ENCODE data around the gene PRRX2.

PRRX2 gene

DNA sequence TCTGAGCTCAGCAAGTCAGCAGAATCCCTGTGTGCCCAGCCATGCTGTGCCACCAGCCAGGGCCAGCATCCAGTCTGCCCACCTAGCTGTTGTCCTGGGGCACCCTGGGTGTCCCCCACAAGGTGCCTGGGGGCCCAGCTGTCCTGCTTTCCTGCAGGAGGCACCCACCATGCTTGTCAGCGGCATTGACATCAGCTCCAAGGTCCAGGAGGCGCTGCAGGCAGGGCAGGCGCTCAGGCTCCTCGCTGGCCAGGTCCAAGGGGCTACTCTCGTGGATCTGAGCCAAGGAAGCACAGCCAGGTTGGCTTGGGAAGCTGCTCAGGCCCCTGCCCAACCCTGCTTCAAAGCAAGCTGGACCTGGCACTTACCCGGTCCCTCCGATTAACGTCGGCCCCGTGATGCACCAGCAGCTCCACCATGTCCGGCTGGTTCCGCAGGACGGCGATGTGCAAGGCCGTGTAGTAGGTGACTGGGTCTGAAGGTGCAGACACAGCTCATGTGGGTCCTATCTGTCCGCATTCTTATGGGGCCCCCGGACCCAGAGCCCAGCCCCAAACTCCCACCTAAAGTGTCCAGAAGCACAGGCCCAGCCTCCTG lies 26.3 kb upstream of the PRRX2 start:
- Histone ChIP-seq H3K4me1 (ENCODE audit: insufficient read depth, low read length) (no peaks in the 10 kb centered on the region), H3K9me3 (ENCODE audit: insufficient read depth, low read depth, low read length) (no peaks in the 10 kb centered on the region), H3K27me3 (ENCODE audit: insufficient read depth, low read length) (no peaks in the 10 kb centered on the region), H3K9ac (ENCODE audit: low read depth, low read length) (no peak overlapping the region), H3K36me3 (ENCODE audit: insufficient read depth, low read depth, low read length) (peaks cover 48% of the 10 kb centered on the region), H3K4me3 (ENCODE audit: low read length) (no peak overlapping the region), H3K27ac (ENCODE audit: low read length) (no peak overlapping the region)

DNA sequence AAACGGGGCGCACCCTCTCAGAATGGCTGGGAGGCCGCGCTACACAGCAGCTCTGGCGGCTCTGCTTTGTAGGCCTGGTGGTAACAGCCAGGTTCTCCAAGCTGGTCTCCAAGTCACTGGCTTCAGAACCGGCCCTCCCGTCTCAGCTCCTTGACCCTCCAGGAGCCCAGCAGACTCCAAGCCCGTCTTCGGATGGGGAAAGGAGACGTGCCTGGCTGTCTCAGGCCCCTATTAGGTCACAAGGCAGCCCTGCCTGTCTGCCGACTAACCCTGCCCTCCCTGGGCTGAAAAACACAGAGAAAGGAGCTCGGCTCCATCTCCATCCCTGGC lies 25.7 kb upstream of the PRRX2 start:
- Histone ChIP-seq H3K4me1 (ENCODE audit: insufficient read depth, low read length) (no peaks in the 10 kb centered on the region), H3K9ac (ENCODE audit: low read depth, low read length) (no peak overlapping the region), H3K27ac (ENCODE audit: low read length) (no peak overlapping the region), H3K9me3 (ENCODE audit: insufficient read depth, low read depth, low read length) (no peaks in the 10 kb centered on the region), H3K36me3 (ENCODE audit: insufficient read depth, low read depth, low read length) (peaks cover 42% of the 10 kb centered on the region), H3K4me3 (ENCODE audit: low read length) (no peak overlapping the region), H3K27me3 (ENCODE audit: insufficient read depth, low read length) (no peaks in the 10 kb centered on the region)

DNA sequence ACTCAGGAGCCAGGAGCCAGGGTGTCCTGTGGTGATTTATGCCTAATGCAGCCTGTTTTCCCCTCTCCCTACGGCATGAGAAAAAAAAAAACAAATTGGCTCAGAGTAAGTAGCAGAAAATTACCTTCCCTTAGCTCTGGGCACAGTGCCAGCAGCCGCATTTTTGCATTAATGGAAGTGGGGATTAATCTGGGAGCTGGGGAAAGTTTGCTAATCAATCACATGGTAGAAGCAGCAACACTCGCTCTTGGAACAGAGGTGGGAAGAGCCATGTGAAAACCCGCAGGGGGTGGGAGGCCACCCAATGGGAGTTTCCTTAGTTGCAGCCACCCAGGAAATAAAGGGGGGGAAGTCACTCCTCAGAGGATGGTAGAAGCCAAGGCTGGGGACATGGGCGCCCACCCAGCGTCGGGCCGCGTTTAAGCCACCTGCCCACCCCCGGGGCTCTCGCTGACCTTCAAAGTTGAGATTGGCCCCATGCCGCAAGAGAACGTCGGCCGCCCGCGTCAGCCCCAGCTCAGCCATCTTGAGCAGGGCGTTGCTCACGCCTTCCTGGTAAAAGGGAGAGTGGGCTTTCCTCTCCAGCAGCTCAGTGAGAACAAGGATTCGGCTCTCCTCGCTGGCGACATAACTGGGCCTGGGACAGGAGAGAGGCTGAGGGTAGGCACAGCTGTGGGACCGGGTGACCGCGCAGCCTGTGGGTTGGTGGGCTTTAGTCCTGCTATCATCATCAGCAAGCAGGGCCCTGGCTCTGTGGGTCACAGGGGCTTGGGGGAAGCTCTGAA lies 25.2 kb upstream of the PRRX2 start:
- Histone ChIP-seq H3K9ac (ENCODE audit: low read depth, low read length) (peak overlapping the region; percentile 84; the same call in 1 of the 2 replicates), H3K36me3 (ENCODE audit: insufficient read depth, low read depth, low read length) (peaks cover 37% of the 10 kb centered on the region), H3K4me3 (ENCODE audit: low read length) (peak overlapping the region; percentile 89; the same call in 1 of the 2 replicates), H3K27ac (ENCODE audit: low read length) (no peak overlapping the region), H3K4me1 (ENCODE audit: insufficient read depth, low read length) (no peaks in the 10 kb centered on the region), H3K27me3 (ENCODE audit: insufficient read depth, low read length) (no peaks in the 10 kb centered on the region), H3K9me3 (ENCODE audit: insufficient read depth, low read depth, low read length) (no peaks in the 10 kb centered on the region)

DNA sequence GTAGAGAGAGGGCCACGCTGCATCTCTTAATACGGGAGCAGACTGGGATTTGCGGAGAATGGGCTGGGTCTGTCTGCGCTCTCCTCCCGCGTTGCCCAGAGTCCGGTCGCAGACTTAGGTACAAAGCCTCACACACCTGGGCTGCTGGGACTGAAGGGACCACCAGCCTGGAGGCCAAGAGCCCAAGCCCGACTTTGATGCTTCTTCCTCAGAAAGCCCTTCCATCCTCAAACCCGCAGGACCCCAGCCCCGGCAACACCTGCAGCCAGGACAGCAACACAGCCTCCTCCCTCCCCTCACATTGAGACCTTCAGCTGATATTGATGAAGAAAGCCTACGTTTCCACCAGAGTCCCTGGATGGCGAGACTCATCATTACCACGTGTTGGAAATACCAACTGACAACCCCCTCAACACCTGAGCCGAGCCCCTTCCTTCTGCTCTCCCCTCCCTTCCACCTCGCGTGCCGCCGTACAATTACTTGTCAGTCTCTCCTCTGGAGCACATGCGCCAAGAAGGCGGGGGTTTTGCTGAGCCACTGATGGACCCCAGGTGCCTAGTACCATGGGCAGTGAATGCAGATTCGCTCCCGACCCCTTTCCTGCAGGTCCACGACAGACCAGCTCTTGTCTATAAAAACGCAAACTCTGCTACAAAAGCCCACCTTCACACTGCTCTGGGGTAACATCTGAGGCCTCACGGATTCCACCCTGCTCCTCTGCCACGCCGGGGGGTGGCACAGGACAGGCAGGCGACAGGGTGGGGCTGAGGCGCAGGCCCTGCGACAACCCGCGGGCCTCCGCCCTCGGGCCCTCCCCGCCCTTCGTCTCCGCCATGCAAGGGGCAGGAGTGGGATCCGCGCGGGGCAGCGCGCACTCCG lies 24.3 kb upstream of the PRRX2 start:
- no peaks in the 10 kb centered on the region for H3K4me1 ChIP-seq (ENCODE audit: insufficient read depth, low read length)
- H3K36me3 ChIP-seq (ENCODE audit: insufficient read depth, low read depth, low read length) = peaks cover 30% of the 10 kb centered on the region
- peak overlapping the region; percentile 89 for H3K4me3 ChIP-seq (ENCODE audit: low read length)
- no peak overlapping the region for H3K27ac ChIP-seq (ENCODE audit: low read length)
- H3K9ac ChIP-seq (ENCODE audit: low read depth, low read length) = peak overlapping the region; percentile 84
- H3K9me3 ChIP-seq (ENCODE audit: insufficient read depth, low read depth, low read length) = no peaks in the 10 kb centered on the region
- no peaks in the 10 kb centered on the region for H3K27me3 ChIP-seq (ENCODE audit: insufficient read depth, low read length)

DNA sequence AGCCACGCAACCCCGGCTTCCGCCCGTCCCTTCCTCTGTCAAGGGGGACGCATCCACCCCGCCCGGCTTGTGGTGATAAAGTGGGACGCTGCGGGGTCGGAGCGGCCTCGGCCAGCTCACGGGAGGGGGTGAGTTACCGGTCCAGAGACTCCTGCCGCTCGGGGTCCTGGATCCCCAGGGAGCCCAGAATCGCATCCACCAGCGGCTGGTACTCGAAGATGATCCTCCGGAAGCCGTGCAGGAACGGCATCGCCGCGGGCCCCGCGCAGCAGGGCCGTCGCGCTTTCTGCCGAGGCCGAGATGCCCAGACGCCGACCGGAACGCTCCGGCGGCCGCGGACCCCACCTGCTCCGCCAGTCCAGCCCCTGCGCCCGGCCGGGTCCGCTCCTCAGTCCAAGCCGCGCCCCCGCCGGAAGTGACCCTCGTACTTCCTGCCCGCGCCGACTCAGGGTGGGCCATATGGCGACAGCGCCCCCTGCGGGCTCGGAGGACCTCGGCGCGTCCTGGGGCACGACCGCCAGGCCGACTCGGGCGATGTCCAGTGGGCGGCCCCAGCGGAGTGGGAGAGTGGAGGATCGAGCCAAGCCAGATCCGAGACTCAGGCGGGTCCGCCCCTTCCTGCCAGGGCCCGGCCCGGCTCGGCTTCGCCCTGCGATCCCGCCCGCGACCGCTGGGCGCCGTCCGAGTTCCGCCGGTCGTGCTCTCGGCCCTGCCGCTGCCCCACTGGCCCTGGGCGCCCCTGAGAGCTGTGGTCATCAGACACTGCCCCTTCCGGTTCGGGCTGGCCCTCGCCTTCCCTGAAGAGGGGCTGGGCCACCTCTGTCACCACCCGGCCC lies 23.5 kb upstream of the PRRX2 start, which contains the start of gene ASB6:
Gene ASB6, minus strand, starts transcription at position 402 of the 836 bp plus-strand sequence. Its CDS starts 152 bp downstream, at position 250.
- Histone ChIP-seq H3K9ac (ENCODE audit: low read depth, low read length) (peak within 1 kb of the TSS; percentile 84), H3K9me3 (ENCODE audit: insufficient read depth, low read depth, low read length) (no peaks in the 10 kb centered on the region), H3K4me1 (ENCODE audit: insufficient read depth, low read length) (no peaks in the 10 kb centered on the region), H3K27ac (ENCODE audit: low read length) (no peak within 1 kb of the TSS), H3K4me3 (ENCODE audit: low read length) (peak within 1 kb of the TSS; percentile 89), H3K36me3 (ENCODE audit: insufficient read depth, low read depth, low read length) (peaks cover 24% of the 10 kb centered on the region), H3K27me3 (ENCODE audit: insufficient read depth, low read length) (no peaks in the 10 kb centered on the region)

DNA sequence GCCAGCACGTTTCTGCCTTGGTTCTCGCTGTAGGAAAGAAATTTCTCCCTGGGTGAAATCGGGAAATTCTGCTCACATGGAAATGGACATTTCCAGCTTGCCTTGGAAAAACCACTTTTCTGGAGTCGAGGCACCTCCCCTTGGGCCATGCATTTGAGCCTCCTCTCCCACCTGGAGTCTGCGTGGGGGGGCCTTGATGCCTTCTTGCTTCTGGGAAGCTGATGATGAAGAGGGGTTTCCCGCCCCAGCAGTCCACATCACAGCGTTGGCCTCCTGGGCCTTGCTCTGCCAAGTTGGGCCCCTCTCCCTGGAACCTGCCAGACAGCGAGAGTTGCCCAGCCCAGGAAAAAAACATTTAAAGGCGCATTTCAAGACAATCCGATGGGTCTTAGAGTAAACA lies 21.7 kb upstream of the PRRX2 start:
- H3K27me3 ChIP-seq (ENCODE audit: insufficient read depth, low read length) = no peaks in the 10 kb centered on the region
- no peaks in the 10 kb centered on the region for H3K9me3 ChIP-seq (ENCODE audit: insufficient read depth, low read depth, low read length)
- no peaks in the 10 kb centered on the region for H3K4me1 ChIP-seq (ENCODE audit: insufficient read depth, low read length)

DNA sequence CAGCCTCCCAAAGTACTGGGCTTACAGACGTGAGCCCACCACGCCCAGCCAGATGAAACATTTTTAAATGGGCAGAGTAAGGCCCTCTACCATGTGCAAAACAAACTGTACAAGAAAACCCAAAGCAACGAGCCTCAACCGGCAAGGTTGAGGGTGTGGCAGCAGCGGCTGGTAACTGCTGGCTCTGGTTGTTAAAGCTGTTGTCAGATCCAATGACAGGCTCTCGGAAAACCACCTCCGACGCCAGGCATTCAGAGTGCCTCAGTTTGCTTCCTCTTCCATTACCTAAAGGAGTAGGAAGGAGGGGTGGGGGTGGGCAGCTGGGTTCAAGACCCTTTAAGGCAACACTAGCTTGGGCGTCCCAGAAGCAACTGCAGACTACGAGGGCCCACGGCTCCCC lies 21.1 kb upstream of the PRRX2 start:
- no peaks in the 10 kb centered on the region for H3K27me3 ChIP-seq (ENCODE audit: insufficient read depth, low read length)
- H3K9me3 ChIP-seq (ENCODE audit: insufficient read depth, low read depth, low read length) = no peaks in the 10 kb centered on the region
- H3K36me3 ChIP-seq (ENCODE audit: insufficient read depth, low read depth, low read length) = peaks cover under 1% of the 10 kb centered on the region; the same call in 1 of the 2 replicates
- H3K9ac ChIP-seq (ENCODE audit: low read depth, low read length) = no peak overlapping the region
- H3K27ac ChIP-seq (ENCODE audit: low read length) = no peak overlapping the region
- H3K4me3 ChIP-seq (ENCODE audit: low read length) = no peak overlapping the region
- no peaks in the 10 kb centered on the region for H3K4me1 ChIP-seq (ENCODE audit: insufficient read depth, low read length)

More for the DNA sequence above, 21.7 kb upstream of the PRRX2 start:
- H3K9ac ChIP-seq (ENCODE audit: low read depth, low read length) = no peak overlapping the region
- H3K27ac ChIP-seq (ENCODE audit: low read length) = no peak overlapping the region
- peaks cover 7% of the 10 kb centered on the region for H3K36me3 ChIP-seq (ENCODE audit: insufficient read depth, low read depth, low read length)
- no peak overlapping the region for H3K4me3 ChIP-seq (ENCODE audit: low read length)

DNA sequence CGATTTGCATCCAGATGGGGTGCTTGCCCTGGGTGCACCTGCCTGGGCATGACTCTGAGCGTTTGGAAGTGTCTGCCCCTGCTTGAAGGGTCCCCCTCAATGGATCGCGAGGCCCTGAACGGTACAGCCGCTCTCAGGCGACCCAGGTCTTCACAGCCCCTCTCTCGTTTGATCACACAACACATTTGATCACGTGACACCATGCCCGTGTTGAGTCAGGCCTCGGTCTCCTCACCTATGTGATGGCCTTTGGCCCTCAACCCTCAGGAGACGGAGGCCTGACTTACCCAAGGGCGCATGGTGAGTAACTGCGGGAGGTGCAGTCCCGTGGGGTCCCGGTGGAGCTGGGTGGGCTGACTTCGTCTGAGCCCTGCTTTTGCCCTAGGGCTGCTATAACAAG lies 20.5 kb upstream of the PRRX2 start:
- H3K4me1 ChIP-seq (ENCODE audit: insufficient read depth, low read length) = no peaks in the 10 kb centered on the region
- H3K9me3 ChIP-seq (ENCODE audit: insufficient read depth, low read depth, low read length) = no peaks in the 10 kb centered on the region
- no peak overlapping the region for H3K27ac ChIP-seq (ENCODE audit: low read length)
- H3K4me3 ChIP-seq (ENCODE audit: low read length) = no peak overlapping the region
- H3K9ac ChIP-seq (ENCODE audit: low read depth, low read length) = no peak overlapping the region
- no peaks in the 10 kb centered on the region for H3K36me3 ChIP-seq (ENCODE audit: insufficient read depth, low read depth, low read length)
- no peaks in the 10 kb centered on the region for H3K27me3 ChIP-seq (ENCODE audit: insufficient read depth, low read length)

DNA sequence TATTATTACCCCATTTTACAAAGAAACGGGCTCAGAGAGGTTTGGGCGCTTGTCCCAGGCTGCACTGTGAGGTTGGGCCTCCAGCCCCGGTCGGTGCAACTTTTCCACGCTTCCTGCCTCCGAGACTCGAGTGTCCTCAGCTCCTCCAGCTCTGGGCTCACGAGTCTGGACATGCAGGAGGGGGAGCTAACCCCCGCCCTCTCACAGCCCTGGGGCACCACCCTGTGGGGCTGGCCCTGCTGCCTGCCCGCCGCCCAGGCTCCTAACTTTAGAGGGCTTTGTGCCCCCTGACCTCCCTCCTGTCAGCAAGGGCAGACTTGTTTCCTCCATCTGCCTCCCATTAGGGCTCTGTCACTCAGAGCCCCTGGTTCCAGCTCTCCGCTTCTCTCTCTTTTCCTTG lies 19.2 kb upstream of the PRRX2 start:
- Histone ChIP-seq H3K27ac (ENCODE audit: low read length) (no peak overlapping the region), H3K4me3 (ENCODE audit: low read length) (no peak overlapping the region), H3K4me1 (ENCODE audit: insufficient read depth, low read length) (no peaks in the 10 kb centered on the region), H3K9me3 (ENCODE audit: insufficient read depth, low read depth, low read length) (no peaks in the 10 kb centered on the region), H3K9ac (ENCODE audit: low read depth, low read length) (no peak overlapping the region), H3K36me3 (ENCODE audit: insufficient read depth, low read depth, low read length) (no peaks in the 10 kb centered on the region), H3K27me3 (ENCODE audit: insufficient read depth, low read length) (no peaks in the 10 kb centered on the region)

DNA sequence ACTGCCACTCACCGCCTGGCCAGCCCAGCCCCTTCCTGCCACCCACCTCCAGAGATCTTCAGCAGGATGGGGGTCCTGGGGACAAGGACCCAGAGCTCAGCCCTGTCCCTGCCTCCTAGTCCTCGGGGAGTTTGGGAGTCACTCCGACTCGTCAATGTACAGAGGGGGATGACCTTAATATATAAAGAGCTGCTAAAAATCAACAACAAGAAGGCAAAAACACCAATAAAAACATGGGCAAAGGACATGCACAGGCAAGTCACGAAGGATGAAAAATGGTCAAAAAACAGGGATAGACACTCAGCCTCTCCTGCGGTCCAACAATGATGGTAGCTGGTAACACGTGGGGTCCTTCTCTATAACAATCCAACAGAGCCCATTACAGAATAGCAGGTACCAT lies 18.8 kb upstream of the PRRX2 start:
- Histone ChIP-seq H3K36me3 (ENCODE audit: insufficient read depth, low read depth, low read length) (no peaks in the 10 kb centered on the region), H3K9ac (ENCODE audit: low read depth, low read length) (no peak overlapping the region), H3K9me3 (ENCODE audit: insufficient read depth, low read depth, low read length) (no peaks in the 10 kb centered on the region), H3K27me3 (ENCODE audit: insufficient read depth, low read length) (no peaks in the 10 kb centered on the region), H3K4me1 (ENCODE audit: insufficient read depth, low read length) (no peaks in the 10 kb centered on the region), H3K4me3 (ENCODE audit: low read length) (no peak overlapping the region), H3K27ac (ENCODE audit: low read length) (no peak overlapping the region)

DNA sequence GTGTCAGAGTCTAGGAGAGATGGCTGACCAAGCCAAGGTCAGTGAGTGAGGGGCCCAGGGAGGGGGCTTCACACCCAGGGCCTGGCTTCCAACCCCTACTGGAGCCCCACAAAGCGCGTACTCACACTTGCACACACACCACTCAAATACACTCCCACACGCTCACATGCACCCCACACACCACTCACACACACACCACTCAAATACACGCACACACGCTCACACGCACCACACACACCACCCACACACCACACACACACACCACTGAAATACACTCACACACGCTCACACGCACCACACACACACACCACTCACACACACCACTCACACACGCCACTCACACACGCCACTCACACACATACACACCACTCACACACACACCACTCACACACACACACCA lies 17.8 kb upstream of the PRRX2 start:
- Histone ChIP-seq H3K4me3 (ENCODE audit: low read length) (no peak overlapping the region), H3K9me3 (ENCODE audit: insufficient read depth, low read depth, low read length) (no peaks in the 10 kb centered on the region), H3K27me3 (ENCODE audit: insufficient read depth, low read length) (no peaks in the 10 kb centered on the region), H3K9ac (ENCODE audit: low read depth, low read length) (no peak overlapping the region), H3K4me1 (ENCODE audit: insufficient read depth, low read length) (no peaks in the 10 kb centered on the region), H3K36me3 (ENCODE audit: insufficient read depth, low read depth, low read length) (no peaks in the 10 kb centered on the region), H3K27ac (ENCODE audit: low read length) (no peak overlapping the region)

All from iPS-20b (cell line).